ENCODE results near the gene TBC1D26.
"Not testable (repeated sequence)": the region's sequence is repeated elsewhere in the genome, so short reads cannot be mapped to it uniquely, and the experiment has no call there.

DNA sequence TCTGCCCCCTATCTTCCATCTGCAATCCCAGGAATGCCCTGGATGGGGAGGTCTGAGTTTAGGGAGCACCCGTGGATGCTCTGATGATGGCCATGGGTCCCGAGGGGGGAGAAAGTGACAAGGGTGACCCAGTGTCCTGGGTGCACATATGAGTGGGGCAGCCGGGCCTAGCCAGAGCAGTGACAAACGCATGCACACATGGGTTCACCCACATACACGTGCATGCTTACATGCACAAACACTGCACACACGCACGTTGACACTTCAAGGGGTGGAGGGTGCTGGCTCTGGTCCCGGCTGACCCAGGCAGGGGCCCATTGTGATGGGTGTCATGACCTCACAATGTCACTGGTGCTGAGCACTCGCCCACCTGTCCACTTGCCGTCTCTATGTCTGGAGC lies at the start of gene TBC1D26:
- TF ChIP-seq POLR2A (IDR thresholded peaks at IDR 0.05; ENCODE audit: low read length); ESRRA (IDR thresholded peaks at IDR 0.05; ENCODE audit: borderline replicate concordance, low read length): not testable (repeated sequence)

All from A549 (cell line).